RWPE2 (cell line): ENCODE results near the gene MYO18B.

Experiments used
- ATAC-seq: fragments of 200-7000 bp; cut with Tn5 transposase; 3 replicates; pipeline ENCODE4 v1.9.1; 2021; ENCODE audit warnings: low read depth
- DNase-seq: peaks from one replicate; pipeline ENCODE4 v3.0.0-alpha.2; 2020; ENCODE audit warnings: low spot score
- H3K27ac ChIP-seq: fragments of 450-650 bp; 2 replicates; pipeline ENCODE4 v1.5.1; 2017; ENCODE audit warnings: mild to moderate bottlenecking; ENCODE audit not compliant: poor library complexity, severe bottlenecking
- H3K27me3 ChIP-seq: fragments of 250-450 bp; sonication (Bioruptor Pico); 2 replicates; pipeline ENCODE4 v1.5.1; 2021; ENCODE audit warnings: mild to moderate bottlenecking, moderate library complexity; ENCODE audit not compliant: insufficient read depth, poor library complexity, severe bottlenecking
- H3K36me3 ChIP-seq: fragments of 250-450 bp; sonication (Bioruptor Pico); 2 replicates; pipeline ENCODE4 v1.5.1; 2020; ENCODE audit warnings: low read depth, mild to moderate bottlenecking, moderate library complexity
- H3K4me1 ChIP-seq: fragments of 250-450 bp; sonication (Bioruptor Pico); 2 replicates; pipeline ENCODE4 v1.5.1; 2021; ENCODE audit warnings: mild to moderate bottlenecking, moderate library complexity; ENCODE audit not compliant: insufficient read depth, poor library complexity, severe bottlenecking
- H3K4me3 ChIP-seq: fragments of 250-450 bp; sonication (Bioruptor Pico); 2 replicates; pipeline ENCODE4 v1.5.1; 2021; ENCODE audit warnings: mild to moderate bottlenecking, moderate library complexity; ENCODE audit not compliant: severe bottlenecking
- H3K9me3 ChIP-seq: fragments of 250-450 bp; sonication (Bioruptor Pico); 2 replicates; pipeline ENCODE4 v1.5.1; 2021; ENCODE audit warnings: mild to moderate bottlenecking, moderate library complexity; ENCODE audit not compliant: severe bottlenecking
- TF ChIP-seq, protein P1 (sequence below): fragments of 450-650 bp; IDR thresholded peaks from one replicate; pipeline ENCODE4 v1.5.1; 2017; ENCODE audit warnings: mild to moderate bottlenecking, moderate library complexity; ENCODE audit not compliant: poor library complexity, severe bottlenecking

MYO18B gene

DNA sequence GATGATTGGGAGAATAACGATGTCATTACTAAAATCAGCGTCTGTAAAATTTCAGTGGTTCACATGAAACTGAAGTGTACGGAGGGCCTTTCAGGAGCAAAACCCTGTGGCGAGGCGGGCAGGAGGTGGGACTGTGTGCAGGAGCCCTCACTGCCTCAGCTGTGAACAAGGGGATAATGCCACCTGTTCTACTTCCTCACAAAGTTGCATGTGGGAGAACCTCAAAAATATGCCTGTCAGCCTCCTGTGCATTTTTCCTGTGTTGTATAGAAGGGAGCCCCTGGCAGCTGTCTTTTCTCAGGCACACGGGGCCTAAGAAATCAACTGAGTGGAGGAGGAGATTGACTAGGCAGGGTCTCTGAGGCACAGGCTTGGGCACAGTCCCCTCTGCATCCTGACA, 43.0 kb upstream of the MYO18B start:
- DNase-seq: no peak
- no peaks in the 10 kb centered on the region for H3K36me3 ChIP-seq
- no peaks in the 10 kb centered on the region for H3K9me3 ChIP-seq
- no peaks in the 10 kb centered on the region for H3K4me1 ChIP-seq
- TF ChIP-seq, protein P1, sequence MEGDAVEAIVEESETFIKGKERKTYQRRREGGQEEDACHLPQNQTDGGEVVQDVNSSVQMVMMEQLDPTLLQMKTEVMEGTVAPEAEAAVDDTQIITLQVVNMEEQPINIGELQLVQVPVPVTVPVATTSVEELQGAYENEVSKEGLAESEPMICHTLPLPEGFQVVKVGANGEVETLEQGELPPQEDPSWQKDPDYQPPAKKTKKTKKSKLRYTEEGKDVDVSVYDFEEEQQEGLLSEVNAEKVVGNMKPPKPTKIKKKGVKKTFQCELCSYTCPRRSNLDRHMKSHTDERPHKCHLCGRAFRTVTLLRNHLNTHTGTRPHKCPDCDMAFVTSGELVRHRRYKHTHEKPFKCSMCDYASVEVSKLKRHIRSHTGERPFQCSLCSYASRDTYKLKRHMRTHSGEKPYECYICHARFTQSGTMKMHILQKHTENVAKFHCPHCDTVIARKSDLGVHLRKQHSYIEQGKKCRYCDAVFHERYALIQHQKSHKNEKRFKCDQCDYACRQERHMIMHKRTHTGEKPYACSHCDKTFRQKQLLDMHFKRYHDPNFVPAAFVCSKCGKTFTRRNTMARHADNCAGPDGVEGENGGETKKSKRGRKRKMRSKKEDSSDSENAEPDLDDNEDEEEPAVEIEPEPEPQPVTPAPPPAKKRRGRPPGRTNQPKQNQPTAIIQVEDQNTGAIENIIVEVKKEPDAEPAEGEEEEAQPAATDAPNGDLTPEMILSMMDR: no peak
- no peak overlapping the region for H3K4me3 ChIP-seq
- no peak for ATAC-seq
- H3K27ac ChIP-seq: no peak overlapping the region
- H3K27me3 ChIP-seq: no peaks in the 10 kb centered on the region

DNA sequence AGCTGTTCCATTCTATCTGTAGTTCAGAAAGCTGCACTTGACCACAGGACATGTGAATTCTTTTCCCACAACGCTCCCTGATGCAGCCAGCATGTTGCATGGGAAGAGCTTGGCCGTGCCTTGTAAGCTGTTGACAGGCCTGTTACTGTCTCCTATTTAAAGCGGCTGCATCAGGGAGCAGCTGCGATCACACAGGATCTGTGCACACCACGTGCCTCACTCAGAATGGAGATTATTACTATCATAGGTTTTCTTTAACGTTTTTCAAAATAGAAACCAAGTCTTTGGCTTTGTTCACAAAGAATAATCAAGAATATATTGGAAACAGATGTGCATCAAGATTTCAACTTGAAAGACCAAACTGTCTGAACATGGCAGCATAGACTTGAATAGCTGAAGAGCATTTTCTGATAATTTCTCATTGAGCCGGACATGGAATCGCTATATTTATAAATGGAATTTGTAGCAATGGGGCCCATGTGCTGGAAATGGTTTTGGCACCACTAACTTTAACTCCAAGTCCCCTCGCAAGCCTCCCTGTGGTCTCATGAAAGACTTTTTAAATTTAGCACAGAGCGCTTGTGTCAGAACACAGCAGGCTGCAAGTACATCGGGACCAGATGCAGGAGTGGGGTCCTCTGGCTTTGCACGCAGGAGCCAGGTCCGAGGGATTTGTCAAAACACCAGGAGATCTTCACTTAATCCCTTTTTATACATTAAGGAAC, 40.8 kb upstream of the MYO18B start:
- Histone ChIP-seq H3K36me3 (no peaks in the 10 kb centered on the region), H3K27me3 (no peaks in the 10 kb centered on the region), H3K9me3 (no peaks in the 10 kb centered on the region), H3K4me3 (no peak overlapping the region), H3K4me1 (no peaks in the 10 kb centered on the region), H3K27ac (no peak overlapping the region)
- ATAC-seq: no peak
- TF ChIP-seq, protein P1: no peak
- DNase-seq: no peak

DNA sequence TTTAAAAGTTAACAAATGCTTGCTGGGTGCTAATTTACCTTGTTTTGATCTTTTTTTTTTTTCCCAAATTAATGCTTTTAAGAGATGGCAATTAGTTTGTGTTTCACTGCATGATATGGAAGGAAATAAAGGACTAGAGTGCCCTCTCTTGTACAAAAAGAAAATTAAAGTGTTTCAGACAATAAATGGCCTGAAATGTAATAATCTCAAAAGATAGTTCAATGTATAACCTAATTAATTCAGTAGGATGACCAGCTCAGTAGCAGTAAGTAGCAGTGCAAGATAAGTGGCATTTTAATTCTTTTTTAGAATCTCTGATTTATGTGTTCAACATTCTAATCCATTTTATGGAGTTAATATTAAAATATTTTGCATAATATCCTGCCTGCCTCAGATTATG, 39.9 kb upstream of the MYO18B start:
- Histone ChIP-seq H3K36me3 (no peaks in the 10 kb centered on the region), H3K4me3 (no peak overlapping the region), H3K27me3 (no peaks in the 10 kb centered on the region), H3K4me1 (no peaks in the 10 kb centered on the region), H3K27ac (no peak overlapping the region), H3K9me3 (no peaks in the 10 kb centered on the region)
- TF ChIP-seq, protein P1: peak; percentile 67
- ATAC-seq (no peak), DNase-seq (no peak)

DNA sequence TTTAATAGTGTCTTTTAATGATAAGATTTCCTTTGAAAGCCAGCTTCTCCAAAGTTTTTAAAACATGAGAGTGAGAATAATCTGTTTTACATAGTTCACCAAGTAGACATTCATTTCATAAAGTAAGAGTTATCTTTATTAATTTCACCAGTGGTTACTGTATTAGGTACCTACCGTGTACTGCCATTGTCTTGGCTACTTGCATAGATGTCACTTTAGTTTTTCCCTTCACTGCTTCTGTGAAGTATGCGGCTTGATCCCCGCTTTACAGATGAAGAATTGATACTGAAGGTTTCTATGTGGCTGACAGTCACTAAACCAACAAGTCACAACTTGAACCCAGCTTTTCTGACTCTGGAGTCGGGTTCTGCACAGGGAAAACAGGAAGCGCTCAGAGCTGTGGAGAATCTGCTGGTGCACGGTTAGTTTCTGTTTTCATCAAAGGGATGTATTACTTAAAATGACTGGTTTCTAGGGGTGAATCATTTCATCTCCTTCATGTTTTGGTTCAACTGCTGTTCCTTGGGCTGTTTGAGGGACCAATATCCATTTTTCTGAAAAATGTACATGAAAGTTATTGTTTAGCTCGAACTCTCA, 39.3 kb upstream of the MYO18B start:
- Histone ChIP-seq H3K4me3 (no peak overlapping the region), H3K27me3 (no peaks in the 10 kb centered on the region), H3K9me3 (no peaks in the 10 kb centered on the region), H3K27ac (no peak overlapping the region), H3K4me1 (no peaks in the 10 kb centered on the region), H3K36me3 (no peaks in the 10 kb centered on the region)
- ATAC-seq (no peak), DNase-seq (no peak)
- TF ChIP-seq, protein P1: no peak

DNA sequence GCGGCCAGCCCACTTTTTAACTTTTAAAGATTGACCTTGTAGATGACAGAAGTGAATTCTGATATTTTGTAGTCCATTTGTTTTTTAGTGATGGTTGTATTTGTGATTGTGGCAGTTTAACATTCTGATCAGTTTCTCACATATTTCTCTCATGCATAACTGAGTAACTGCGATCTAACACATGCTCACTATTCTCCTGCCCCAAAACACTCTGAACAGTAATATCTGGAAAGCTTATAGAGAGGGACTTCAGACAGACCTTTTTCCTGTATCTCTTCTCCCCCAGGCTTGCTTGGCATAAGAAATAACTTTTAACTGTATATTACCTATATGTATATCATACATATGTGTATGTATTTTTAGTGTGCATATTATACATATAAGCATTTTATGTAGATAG, 37.3 kb upstream of the MYO18B start:
- ATAC-seq (no peak), DNase-seq (no peak)
- Histone ChIP-seq H3K4me3 (no peak overlapping the region), H3K9me3 (no peaks in the 10 kb centered on the region), H3K27me3 (no peaks in the 10 kb centered on the region), H3K4me1 (no peaks in the 10 kb centered on the region), H3K36me3 (no peaks in the 10 kb centered on the region), H3K27ac (no peak overlapping the region)
- TF ChIP-seq, protein P1: no peak
